Measurements from ENCODE around the gene TTC16.

The TTC16 gene, protein sequence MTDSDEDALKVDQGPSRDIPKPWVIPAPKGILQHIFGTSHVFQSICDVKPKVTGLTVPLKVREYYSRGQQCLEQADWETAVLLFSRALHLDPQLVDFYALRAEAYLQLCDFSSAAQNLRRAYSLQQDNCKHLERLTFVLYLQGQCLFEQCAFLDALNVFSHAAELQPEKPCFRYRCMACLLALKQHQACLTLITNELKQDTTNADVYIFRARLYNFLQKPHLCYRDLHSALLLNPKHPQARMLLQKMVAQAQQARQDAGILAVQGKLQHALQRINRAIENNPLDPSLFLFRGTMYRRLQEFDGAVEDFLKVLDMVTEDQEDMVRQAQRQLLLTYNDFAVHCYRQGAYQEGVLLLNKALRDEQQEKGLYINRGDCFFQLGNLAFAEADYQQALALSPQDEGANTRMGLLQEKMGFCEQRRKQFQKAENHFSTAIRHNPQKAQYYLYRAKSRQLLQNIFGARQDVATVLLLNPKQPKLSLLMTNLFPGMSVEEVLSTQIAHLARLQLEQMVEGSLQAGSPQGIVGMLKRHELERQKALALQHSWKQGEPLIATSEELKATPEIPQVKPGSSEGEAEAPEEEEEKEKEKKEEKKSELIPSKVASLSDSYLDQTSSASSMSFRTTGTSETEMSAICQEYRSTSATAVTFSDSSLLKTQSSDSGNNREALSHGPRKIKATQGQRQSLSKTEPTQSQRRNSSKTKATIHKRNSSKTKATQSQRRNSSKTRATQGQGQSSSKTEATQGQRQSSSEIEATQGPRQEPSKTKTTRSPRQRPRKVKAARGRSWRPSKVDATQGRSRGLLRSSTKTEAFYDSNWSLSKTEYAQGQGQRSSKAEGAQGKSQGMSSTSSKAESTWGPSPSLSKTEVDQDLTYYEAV

DNA sequence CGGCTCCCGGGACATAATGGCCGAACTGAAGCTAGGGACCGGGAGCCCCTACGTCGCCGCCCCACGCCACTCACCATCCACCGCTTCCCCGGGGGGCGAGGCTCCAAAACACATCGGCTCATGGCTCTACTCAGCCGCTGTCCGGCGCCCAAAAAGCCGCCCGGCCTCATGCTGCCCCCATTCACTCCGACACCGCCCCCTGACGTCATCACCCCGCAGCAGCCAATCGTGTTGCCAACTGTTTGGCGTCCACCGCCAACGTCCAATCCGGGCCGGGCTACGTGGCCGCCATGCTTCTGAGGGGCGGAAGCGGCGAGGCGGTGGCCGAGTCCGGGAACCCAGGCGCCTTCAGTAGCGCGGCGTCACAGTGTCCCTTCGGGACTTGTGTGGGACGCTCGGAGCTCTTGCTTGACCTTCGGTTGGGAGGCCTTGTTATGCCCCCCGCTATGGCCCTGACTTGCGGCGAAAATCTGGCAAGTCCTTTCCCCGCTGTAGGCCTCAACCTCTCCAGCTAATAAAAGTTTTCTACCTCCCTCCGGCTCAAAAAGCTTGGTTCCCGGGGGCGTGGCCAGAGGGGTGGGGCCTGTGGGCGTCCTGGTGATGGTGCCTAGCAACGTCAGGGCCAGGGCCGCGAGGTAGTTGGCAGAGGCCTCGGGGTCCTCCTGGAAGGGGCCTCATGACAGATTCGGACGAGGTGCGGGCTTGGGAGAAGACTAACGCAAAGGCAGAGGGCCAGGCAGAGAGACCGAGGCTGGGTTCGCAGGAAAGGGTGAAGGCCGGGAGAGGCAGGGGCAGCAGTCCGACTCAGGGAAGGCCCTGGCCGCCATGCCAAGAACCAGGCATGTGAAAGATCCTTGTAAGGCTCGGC lies at the start of gene TTC16, which contains the start of gene PTRH1:
Gene TTC16 (plus strand): TSS at position 610 of the 868 bp plus-strand sequence. CDS start 67 bp downstream, at position 677.
Gene PTRH1 (minus strand): TSS at position 194 of the 868 bp plus-strand sequence. CDS start 24 bp downstream, at position 170.
- DNase-seq (ENCODE audit: low read depth): peak; percentile 95

DNA sequence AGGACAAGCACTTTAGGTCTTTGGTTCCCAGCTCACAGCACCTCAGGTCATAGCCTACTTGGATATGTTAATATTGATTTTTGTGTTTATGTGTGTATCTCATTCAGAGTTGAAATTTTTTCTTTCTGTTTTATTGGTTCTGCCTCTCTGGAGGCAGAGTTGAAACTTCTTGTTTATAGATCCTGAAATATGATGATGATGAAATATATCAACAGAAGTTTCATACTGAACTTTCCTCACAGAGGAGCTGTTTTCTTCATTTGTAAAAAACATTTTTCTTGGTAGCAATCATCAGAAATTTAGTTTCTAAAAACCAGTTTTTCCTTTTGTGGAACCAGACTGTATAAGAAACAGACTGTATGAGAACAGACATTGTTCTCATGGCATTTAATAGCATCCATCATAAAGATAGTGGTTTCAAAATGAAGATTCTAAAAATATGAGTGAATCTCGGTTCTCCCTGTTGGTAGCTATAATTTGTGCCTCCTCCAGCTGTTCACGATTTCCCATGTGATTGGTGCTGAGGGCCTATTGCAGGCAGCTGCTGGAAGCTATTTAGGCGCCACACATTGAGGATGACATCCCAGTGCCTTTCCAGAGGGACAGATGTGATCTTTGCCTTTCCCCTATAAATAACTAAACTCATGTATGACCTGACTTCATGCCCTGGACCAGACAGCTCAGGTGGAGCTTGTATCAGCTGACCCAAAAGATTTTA lies 48.6 kb upstream of the TTC16 start:
- DNase-seq (ENCODE audit: low read depth): no peak

DNA sequence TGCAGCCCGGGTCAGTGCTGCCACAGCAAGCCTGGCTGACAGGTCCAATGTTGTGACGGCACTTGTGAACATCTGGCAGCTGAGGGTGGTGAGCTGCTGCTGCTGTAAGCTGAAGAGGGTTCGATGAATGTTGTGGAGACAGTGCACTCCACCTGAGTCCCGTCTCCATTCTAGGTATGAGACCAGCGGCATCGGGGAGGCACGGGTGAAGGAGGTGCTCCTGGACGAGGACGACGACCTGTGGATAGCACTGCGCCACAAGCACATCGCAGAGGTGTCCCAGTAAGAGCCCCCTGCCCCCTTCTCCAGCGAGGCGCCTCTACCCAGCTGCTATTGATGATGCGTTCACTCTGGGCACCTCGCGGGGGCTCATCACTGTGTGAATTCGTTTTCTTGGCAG lies 48.0 kb upstream of the TTC16 start:
- DNase-seq (ENCODE audit: low read depth): no peak

DNA sequence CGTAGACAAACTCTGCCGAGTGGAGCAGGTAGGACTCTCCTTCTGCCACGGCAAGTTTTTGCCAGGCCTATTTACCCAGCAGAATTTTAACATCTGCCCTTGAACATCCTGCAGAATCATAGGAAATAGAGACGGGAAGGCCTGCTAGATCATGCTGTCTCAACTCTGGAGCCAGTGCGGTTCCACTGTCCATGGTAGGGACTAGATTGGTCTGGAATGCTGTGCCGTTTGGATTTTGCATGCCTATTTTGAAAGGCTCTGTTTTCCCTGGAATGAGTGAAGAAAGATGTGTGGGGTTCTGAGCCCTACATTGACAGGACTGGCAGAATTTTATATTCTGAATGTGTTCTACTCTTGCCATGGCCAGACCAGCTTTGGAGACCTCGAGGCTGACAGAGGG lies 42.6 kb upstream of the TTC16 start:
- no peak for DNase-seq (ENCODE audit: low read depth)

DNA sequence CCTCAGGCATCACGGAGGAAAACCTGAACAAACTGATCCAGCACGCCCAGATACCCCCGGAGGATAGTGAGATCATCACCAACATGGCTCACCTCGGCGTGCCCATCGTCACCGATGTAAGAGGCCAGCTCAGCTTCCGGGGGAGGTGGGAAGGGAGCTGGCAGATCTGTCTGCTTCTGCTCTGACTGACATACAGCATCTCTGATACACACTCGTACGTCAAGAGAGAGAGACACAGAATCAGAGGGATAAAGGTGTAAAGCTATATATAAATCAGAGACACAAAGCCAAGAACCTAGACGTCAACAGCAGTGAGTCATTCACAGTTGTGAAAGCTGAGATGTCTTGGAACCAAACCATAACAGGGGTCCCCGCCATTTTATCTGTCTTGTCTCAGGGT lies 39.2 kb upstream of the TTC16 start:
- DNase-seq (ENCODE audit: low read depth): no peak

DNA sequence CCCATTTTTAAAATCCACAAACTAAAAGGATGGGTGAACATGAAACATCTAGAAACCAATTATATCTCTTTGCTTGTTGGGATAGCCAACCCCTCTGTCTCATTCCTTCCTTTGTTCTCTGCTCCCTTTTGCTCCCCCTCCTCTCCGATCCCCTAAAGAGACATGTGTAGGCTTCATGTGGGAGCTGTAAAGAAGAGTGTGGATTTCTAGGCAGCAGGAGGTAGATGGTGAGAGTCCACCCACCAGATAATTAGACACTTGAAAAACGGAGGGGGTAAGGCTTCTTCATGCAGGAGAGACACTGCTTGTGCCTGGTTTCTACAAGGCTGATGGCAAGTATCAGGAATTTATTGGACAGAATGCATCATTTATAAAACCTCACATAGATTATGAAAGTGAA lies 36.4 kb upstream of the TTC16 start:
- DNase-seq (ENCODE audit: low read depth): no peak

DNA sequence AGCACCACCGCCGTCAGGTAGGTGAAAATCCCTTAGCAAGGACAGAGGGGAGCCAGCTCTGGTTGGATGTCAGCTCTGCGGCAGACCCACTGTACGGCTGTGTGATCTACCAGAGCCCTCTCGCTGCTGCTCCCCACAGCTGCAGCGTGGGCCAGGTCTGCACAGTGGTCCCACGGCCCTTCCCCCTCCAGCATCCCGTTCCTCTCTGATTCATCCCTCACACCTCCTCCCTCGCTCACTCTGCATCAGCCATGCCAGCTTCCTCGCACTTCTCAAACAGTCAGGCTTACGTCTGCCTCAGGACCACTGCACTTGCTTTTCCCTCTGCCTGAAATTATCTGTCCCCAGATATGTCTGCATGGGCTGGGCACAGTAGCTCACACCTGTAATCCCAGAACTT lies 35.7 kb upstream of the TTC16 start:
- DNase-seq (ENCODE audit: low read depth): no peak

DNA sequence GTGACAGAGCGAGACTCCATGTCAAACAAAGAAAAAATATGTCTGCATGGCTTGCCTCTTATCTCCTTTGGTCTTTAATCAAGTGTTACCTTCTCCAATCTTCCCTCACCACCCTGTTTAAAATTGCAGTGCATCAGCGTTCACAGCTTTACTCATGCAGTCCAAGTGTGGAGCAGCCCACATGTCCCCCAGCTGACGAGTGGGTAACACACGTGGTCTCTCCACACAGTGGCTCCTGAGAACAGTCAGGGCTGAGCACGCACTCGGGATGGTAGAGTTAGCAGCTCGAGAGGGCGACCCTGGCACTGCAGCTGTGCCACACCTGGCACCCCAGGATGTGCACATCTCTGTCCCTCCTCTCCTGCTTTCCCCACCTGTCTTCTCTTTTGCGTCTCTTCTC lies 35.0 kb upstream of the TTC16 start:
- no peak for DNase-seq (ENCODE audit: low read depth)

DNA sequence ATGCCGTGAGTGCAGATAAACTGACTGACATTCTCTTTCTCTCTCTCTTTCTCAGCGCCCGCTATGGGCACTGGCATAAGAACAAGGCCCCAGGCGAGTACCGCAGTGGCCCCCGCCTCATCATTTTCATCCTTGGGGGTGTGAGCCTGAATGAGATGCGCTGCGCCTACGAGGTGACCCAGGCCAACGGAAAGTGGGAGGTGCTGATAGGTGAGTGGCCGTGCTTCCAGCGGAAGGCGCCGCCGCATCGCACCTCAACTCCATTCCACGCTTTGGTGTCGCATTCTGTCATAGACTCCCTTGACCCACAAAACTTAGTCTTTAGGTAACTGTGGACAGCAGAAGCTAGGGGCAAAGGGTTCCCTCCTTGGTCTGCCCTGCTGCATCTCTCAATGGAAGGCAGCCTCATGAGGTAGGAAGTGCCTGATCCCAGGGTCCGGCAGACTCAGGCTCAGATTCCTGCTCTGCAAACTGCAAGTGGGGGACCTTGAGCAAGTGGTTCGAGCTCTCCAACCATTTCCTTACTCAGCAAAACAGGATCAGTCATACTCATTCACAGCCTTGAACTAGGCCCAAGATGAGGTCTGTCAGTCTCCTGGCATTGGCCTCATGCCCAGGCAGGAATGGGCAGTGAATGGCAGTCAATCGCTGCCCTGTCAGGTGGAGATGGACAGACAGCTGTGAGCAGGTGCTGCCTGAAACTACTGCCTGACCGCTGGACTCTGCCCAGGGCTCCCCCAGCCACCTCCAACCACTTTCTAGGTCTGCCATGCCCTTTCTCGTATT lies 33.3 kb upstream of the TTC16 start:
- DNase-seq (ENCODE audit: low read depth): no peak

DNA sequence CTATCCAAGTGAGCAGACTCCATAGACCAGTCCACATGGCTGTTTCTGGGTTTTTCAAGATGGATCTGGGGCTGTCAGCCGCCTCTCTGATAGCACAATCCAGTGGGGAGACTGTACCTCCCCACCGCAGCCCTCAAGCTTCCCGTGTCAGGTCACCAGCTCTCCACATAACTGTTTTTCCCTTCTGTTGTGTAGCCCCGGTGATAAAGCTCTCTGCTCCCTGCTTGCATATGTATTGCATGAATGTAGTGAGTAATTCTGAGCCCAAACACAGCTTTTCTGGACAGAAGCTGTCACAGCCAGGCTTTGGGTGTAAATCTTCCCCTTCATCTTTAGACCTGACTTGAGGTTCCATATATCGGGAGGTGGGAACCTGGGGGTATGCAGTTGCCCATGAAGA lies 32.2 kb upstream of the TTC16 start:
- DNase-seq (ENCODE audit: low read depth): no peak

DNA sequence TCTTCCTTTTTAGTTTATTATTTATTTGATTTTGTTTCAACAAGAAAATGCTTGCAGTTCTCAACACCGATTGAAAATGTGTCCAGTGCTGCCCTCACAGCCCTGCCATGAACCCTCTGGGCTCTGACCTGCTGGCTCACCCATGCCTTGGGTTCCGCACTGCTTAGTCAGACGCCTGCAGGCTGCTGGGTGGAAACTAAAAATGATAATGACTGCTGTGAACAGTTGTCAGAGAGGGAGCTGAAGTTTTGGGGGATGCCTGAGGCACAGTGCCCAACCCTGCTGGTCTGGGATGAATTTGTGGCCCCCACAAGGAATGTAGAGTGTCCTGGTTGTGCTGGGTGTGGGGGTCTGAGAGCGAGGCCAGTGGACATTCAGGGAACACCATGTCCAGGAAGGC lies 31.3 kb upstream of the TTC16 start:
- no peak for DNase-seq (ENCODE audit: low read depth)

DNA sequence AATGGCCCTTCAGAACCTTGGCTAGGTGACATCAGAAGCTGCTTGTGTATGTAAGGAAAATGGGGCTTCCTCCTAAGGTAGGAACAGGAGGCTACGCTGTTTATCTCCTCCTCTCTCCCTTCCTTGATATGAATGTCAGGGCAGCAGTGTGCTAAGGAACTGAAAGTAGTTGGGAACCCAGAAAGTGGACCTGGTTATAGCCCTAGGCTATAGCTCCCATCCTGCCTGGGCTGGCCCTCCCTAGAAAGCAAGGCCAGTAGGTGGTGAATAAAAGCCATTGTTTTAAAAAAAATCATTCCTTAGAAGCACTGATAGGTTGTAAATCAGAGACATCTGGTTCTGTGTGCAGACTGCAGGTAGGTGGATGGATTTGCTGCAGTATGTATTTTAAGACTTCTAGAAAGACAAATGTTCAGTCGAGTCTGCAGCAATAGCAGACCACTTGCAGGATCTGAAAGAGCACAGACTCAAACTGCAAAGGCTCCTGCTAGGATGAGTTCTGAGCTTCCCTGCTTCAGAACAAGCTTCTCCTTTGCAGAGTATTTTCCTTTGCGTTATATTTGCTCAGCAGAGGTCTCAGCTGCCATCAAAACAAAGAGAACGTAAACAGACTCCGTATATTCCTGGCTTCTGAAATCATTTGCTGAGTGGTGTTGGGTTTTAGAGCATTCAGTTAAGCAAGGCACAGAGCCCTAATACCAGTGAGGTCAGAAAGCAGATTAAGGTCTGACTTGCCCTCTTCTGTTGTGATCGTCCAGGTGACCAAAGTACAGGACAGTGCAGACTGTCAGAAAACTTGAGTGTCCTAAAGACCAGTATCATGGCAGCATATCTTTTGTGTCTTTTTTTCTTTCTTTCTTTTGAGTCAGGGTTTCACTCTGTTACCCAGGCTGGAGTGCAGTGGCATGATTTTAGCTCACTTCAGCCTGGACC lies 29.2 kb upstream of the TTC16 start:
- no peak for DNase-seq (ENCODE audit: low read depth)

DNA sequence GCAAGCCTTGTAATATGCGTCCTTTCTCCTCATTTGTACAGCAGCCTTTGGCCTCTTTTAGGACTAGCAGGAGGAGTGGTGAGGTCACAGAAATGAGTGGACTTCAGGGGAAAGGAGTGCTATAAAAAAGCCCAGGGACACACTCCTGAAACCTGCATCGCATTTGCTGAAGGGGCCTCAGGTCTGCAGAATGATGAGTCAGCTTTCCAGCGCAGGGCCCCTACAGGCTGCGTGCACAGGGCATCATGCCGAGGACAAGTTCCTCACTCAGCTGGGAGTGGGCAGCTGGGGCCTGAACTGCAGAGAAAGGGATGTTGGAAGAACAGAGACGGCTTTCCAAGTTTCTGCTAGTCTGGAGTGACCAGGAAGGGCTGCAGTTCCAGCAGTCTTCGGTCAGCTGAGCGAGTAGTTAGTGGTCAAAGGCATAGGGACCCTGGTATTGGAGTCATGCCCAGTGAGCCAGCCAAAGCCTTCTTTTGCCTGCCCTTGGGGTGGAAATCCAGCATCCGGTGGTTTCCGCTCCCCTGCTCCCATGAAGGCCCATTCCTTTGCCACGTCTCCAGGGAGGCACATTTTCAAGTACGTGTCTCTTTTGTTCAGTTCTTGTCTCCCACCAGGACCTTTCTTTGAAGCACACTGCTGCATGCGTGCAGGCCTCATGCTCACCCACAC lies 26.4 kb upstream of the TTC16 start:
- no peak for DNase-seq (ENCODE audit: low read depth)

DNA sequence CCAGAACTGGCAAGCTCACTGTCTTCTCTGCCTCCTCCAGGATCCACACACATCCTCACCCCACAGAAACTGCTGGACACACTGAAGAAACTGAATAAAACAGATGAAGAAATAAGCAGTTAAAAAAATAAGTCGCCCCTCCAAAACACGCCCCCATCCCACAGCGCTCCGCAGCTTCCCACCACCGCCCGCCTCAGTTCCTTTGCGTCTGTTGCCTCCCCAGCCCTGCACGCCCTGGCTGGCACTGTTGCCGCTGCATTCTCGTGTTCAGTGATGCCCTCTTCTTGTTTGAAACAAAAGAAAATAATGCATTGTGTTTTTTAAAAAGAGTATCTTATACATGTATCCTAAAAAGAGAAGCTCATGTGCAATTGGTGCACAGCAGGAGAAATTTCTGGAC lies 25.1 kb upstream of the TTC16 start:
- no peak for DNase-seq (ENCODE audit: low read depth)

DNA sequence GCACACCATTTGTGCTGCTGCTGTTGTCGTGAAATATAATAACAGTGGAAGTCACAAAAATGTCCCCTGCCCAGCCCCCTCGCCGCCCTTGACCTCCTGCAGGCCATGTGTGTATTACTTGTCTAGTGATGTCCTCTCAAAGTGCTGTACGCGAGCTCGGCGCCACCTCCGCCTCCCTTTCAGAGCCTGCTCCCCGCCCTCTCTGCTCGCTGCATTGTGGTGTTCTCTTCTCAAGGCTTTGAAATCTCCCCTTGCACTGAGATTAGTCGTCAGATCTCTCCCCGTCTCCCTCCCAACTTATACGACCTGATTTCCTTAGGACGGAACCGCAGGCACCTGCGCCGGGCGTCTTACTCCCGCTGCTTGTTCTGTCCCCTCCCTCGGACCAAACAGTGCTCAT lies 23.8 kb upstream of the TTC16 start:
- no peak for DNase-seq (ENCODE audit: low read depth)

DNA sequence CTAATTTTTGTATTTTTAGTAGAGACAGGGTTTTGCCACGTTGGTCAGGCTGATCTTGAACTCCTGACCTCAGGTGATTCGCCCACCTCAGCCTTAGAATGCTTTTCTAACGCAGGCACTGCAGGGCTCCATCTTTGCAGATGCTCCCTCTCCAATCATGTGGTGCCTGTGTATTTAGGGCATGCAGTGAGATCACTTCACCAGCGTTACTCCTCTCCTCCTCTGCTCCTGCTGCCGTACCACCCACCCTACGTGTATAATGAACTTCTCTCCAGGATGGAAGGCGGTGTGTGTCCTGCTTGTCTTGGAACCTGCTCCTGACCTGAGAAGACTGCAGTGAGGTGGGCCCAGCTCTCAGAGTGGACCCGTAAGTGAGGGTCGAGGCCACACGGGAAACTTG lies 22.7 kb upstream of the TTC16 start:
- DNase-seq (ENCODE audit: low read depth): no peak

DNA sequence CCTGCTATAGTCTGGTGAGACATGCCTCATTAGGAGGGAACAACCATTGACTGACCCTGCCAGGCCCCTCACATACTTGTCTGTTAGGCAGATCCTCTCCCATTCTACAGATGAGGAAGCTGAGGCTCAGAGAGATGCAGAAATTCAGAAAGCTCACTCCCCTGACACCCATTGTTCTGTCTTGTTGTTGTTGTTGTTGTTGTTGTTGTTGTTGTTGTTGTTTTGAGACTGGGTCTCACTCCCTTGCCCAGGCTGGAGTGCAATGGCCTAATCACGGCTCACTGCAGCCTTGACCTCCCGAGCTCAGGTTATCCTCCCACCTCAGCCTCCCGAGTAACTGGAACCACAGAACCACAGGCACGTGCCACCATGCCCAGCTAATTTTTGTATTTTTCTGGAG lies 22.2 kb upstream of the TTC16 start:
- no peak for DNase-seq (ENCODE audit: low read depth)

DNA sequence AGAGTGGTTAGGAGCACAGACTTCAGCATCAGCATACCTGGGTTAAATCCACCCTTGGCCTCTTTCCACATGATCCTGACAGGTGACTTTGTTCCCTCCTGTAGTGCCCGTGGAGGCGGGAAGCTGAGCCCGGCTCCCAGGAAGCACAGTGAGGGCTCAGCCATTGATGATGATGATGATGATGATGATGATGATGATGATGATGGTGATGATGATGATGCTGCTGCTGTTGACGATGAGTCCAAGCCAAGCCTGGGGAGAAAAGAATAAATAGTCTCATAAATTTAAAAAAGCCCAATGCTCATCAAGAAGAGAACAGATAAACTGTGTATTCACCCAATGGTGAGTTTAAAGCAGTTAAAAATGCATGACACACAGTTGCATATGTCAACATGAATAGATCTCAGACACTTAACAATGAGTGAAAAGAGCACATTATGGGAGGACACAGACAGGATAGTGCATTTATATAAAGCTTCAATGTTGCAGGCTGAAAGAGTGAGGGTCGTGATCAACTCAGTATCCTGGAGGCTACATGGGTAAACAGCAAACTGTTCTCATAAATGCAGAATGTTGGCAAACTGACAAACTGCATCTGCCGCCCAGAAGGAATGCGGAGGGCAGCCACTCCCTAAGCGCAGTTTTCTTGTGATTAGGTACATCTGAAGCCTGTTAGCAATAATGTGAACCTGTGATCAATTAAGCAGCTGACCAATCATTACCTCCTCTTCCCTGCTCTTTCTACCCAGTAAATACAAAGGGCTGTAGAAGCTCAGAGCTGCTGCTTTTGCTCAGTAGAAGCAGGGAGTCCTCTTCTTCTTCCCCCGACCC lies 20.8 kb upstream of the TTC16 start:
- no peak for DNase-seq (ENCODE audit: low read depth)

Measured in activated T-cell treated with anti-CD3 and anti-CD28 coated beads for 48 hours (primary cell).